GM19395 (cell line): ENCODE data around the gene TMEM255A.
"Not testable (repeated sequence)": the region's sequence is repeated elsewhere in the genome, so short reads cannot be mapped to it uniquely, and the experiment has no call there.

Source experiments
- ATAC-seq: cut with Tn5 transposase; IDR thresholded peaks from one replicate; pipeline ENCODE4 v1.9.1; 2021; ENCODE audit warnings: mild to moderate bottlenecking, moderate library complexity; ENCODE audit not compliant: unreplicated experiment

TMEM255A gene

GRCh38 chrX:120310861-120311726, at the start of gene TMEM255A:
TMEM255A (minus strand) TSS chrX:120311461; CDS start chrX:120311309, 152 bp downstream.
- ATAC-seq: no peak

DNA sequence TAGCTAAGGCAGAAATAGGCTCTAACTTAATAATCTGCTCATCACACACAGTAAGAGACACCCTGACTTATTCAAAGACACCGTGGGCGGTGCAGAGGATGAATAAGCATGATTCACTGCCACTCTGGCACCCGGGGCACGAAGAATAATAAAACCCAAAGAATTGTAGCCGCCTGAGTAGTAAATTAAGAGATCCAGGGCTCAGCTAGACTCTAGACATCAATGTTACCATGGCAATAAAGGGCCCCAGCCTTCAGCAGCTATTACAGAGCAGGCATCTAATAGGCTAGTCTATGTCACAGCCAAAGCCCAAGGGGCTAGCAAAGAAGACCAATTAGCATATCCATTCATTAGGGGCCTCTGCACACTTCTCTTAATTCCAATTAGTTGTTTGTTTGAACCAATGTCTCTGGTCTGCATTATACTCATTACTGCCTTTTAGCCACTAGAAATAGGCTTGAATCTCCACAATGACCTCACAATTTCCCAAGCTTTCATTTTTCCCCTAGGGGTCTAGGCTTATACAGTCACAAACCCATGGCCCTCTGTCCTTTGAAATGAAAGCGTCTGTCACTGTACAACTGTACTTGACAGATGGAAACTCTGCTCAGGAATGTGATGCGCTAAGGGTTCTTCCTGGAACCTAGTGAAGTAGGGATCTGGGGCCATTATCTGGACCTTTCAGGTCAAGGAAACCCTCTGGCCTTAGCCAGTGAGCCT, 47.6 kb upstream of the TMEM255A start:
- ATAC-seq: no peak

- ATAC-seq: no peak
Observed at GRCh38 chrX:120357186-120357585, 45.9 kb upstream of the TMEM255A start.

DNA sequence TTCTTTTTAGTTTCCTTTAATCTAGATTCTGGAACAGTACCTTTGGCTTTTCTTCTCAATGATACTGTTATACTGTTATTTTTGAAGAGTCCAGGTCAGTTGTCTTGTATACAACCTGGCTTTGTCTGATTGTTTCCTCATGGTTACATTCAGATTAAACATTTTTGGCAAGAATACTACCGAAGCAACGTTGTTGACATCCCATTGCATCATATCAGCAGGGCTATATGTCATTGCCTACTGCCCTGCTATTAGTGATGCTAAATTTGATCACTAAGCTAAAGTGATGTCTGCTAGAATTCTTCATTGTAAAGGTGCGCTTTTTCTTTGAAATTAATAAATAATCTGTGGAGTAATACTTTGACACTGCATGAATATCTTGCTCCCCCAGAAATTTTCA, 44.8 kb upstream of the TMEM255A start:
- ATAC-seq: no peak

DNA sequence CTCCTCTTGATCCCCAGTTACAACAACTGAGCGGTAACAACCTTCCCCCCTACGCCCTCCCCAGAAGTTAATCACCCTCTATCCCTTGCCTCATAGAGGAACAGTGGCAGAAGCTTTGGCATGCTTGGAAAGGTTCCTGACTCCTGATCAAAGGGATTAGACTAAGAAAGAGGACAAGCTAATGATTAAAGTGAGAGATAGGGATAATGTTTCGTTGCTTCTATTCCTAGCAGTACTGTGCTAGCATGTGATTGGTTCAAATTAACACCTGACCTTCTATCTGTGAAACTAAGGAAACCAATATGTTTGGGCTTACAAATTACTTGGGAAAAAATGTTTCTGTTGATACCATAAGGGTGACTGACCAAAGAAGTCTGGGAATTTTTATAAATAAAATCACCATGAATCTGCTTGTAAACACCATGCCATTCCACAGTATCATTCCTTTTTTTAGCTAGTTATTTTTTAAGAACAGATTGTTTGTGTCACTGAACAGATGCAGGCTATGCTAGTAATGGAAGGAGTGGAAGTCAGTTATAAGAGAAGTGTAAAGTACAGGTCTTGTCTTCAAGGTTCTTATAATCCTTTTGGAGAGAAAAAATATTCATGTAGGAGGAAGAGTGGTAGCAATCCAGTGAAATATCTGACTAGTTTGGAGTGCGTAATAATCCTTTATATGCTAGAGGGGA, 39.3 kb upstream of the TMEM255A start:
- ATAC-seq: no peak

DNA sequence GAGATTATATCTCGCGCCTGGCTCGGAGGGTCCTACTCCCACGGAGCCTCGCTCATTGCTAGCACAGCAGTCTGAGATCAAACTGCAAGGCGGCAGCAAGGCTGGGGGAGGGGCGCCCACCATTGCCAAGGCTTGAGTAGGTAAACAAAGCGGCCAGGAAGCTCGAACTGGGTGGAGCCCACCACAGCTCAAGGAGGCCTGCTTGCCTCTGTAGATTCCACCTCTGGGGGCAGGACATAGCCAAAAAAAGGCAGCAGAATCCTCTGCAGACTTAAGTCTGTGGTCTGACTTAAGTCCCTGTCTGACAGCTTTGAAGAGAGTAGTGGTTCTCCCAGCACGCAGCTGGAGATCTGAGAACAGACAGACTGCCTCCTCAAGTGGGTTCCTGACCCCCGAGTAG, 33.3 kb upstream of the TMEM255A start:
- ATAC-seq: not testable (repeated sequence)

DNA sequence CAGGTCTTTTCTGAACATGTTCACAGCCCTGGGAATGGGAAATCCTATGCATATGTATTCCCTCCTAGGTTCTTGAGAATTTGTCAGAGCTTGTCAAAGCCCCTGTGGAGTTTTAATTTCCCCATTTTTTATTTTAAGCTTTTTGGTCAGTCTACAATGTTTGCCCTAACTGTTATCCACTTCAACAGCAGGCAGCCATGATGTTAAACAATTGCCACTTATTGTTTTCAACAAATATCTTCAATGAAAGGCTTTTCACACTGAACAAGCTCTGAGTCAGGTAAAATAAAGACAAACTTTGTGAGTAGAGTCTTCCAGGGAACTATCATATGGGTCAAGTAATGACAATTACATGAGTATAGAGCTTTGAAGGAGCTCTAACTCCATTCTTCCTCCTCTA, 25.6 kb upstream of the TMEM255A start:
- no peak for ATAC-seq

- ATAC-seq: no peak
Observed at GRCh38 chrX:120335289-120335688, 24.0 kb upstream of the TMEM255A start.

DNA sequence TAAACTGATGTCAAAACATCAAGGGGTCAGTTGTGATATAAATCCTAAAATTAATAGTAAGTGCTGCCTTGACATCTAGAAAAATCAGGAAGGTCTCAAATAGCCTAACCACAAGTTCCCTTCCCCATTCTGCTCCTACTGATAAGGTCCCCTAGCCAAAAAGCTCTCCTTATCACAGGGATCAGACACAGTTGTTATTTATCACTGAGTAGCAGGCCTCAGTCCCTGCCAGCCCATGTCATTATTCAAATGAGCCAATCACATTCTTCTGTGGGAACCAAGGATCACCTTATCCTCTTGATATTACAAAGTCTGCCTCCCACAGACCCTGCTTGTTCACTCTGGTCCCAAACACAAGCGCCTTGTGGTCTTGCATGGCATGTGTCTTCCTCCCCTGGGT, 23.3 kb upstream of the TMEM255A start:
- no peak for ATAC-seq

DNA sequence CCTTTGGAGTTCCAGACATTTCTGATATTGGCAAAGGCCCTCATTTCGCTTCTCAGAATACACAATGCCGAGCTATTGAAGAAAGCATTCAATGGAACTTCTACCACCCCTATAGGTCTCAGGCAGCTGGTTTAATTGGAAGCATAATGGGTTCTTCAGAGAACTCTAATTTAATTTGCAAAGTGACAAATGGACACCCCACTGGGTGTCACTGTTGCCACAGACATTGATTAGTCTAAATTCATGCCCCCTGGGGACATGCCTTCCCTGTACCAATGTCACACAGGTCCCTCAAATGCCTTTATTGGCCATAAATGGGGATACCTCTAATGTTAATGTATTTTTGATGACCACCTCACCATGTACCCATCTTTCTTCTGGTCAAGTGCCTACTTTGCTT, 22.9 kb upstream of the TMEM255A start:
- ATAC-seq: no peak

DNA sequence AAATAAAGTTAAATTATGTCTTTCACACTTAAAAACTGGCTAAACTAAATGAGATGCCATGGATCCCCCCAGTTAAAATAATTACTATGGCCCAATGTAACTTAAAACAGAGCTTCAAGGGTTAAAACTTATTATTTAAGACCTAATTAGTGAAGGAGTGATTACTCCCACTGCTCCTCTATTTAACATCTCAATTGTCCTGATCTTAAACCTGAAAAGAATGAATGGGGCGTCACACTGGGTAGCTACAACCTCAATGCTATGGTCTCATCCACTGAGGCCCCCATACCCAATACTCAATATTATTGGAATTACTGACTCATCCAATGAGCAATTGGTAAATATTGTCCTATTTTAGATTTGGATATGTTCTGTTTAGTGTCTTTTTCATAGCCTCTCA, 21.1 kb upstream of the TMEM255A start:
- no peak for ATAC-seq

GRCh38 chrX:120331116-120331515, 19.9 kb upstream of the TMEM255A start:
- ATAC-seq: no peak

DNA sequence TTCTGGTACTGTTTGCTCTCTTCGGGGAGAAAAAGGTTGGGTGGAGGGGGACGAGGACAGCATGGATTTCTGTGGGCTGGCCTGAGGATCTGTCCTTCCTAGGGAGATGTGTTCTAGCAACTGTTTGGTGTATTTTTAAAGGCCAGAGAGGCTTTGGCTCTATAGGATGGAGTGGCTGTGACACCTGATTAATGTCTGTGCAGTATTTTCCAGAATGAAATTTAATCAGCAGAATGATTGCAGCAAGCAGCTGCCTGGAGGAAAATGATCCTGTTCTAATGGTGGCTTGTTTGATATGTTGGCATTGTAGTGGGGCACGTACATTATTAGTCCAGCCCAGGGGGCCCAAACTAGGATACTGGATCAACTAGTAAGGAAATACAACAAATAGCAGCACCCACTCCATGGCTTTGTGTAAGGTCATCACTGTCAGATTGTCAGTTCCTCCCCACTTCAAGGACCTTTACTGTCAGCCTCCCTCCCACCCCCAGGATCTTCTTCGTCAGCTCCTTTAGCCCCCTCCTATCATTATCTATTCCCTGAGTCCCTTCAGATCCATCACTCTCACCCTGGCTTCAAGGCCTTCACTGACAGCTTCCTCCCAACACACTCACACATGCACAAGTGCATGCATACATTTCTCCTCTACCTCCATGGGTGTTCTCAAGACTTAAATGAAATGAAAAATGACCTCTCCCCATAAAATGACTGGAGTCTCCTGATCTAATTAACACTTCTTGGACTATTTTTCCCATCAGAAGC, 10.4 kb upstream of the TMEM255A start:
- ATAC-seq: no peak

- no peak for ATAC-seq
Observed at GRCh38 chrX:120318411-120318810, 7.2 kb upstream of the TMEM255A start.

DNA sequence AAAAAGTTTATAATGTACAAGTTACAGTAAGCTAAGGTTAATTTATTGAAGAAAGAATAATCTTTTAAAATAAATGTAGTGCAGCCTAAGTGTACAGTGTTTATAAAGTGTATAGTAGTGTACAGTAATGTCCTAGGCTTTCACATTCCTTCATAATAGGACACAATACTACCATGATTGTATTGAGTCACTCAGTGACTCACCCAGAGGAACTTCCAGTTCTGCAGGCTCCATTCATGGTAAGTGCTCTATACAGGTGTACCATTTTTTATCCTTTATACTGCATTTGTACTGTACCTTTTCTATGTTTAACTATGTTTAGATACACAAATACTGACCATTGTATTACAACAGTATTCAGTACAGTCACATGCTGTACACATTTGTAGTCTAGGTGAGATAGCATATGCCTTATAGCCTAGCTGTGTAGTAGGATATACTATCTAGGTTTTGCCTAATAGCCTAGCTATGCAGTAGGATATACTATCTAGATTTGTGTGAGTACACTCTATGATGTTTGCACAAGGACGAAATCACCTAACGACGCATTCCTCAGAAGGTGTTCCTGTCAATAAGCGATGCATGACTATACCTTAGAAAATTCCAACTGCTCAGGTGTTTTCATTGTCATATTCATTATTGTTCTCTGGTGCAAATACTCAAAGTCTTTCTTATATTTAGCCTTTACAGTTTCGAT, 5.5 kb upstream of the TMEM255A start:
- no peak for ATAC-seq

DNA sequence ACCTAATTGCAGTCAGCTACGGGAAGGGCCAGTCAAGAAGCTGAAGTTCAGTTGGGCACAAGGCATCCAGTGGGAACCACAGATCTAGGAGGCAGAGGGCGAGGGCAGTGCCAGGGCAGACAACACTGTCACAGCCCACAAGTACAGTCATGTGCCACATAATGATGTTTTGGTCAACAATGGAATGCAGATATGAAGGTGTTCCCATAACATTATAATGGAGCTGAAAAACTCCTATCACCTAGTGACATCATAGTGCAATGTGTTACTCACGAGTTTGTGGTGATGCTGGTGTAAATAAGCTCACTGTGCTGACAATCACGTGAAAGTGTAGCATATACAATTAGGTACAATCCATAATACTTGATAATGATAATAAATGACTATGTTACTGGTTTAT, 4.5 kb upstream of the TMEM255A start:
- no peak for ATAC-seq

DNA sequence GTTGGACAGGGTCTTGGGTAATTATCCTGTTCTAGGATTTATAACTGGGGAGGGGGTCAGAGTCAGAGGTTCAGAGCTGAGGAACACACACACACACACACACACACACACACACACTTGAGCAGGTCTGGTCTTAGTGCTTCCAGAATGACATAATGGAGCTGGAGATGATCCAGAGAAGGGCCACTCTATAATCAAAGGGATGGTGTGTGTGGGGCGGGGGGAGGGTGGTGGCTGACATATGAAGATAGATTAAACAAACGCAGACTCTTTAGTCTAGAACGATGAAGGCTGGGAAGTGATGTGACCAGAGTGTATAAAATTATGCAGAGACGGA, 434 bp upstream of the TMEM255A start:
- ATAC-seq: no peak

GRCh38 chrX:120309873-120310705, 1.2 kb downstream of the TMEM255A start:
- no peak for ATAC-seq
